ENCODE measurements around the gene HSPBAP1. TPM values are rescaled to one million over a fixed set of nuclear protein-coding genes. Genes with fewer than 3 reads are reported as not detected.
"Not testable (repeated sequence)": the region's sequence is repeated elsewhere in the genome, so short reads cannot be mapped to it uniquely, and the experiment has no call there.

Gene HSPBAP1
- total and polyA plus RNA-seq, 3 donors from 2014 or later: 10.6 to 26.5 (median 11.1) TPM

DNA sequence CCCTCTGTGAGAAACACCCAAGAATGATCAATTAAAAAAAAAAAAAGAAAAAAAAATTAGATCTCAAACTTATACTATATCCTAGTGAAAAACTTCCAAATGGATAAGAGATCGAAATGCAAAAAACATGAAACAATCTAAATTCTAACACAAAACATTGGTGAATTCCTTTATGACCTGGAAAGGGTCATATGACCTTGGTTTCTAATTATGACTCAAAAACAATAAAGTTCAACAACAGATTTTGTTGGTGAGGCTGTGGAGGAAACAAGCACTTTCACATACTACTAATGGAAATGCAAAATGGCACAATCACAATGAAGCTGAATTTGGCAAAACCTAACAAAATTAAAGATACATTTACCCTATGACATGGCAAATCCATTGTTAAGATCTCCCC, 45.3 kb downstream of the HSPBAP1 start:
- H3K4me3 ChIP-seq: no peak overlapping the region
- TF ChIP-seq, protein P1, sequence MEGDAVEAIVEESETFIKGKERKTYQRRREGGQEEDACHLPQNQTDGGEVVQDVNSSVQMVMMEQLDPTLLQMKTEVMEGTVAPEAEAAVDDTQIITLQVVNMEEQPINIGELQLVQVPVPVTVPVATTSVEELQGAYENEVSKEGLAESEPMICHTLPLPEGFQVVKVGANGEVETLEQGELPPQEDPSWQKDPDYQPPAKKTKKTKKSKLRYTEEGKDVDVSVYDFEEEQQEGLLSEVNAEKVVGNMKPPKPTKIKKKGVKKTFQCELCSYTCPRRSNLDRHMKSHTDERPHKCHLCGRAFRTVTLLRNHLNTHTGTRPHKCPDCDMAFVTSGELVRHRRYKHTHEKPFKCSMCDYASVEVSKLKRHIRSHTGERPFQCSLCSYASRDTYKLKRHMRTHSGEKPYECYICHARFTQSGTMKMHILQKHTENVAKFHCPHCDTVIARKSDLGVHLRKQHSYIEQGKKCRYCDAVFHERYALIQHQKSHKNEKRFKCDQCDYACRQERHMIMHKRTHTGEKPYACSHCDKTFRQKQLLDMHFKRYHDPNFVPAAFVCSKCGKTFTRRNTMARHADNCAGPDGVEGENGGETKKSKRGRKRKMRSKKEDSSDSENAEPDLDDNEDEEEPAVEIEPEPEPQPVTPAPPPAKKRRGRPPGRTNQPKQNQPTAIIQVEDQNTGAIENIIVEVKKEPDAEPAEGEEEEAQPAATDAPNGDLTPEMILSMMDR (IDR thresholded peaks at IDR 0.05): no peak
- TF ChIP-seq POLR2A (IDR thresholded peaks at IDR 0.05): no peak
- intact Hi-C loops (cut with DNase I; ENCODE audit: low total_unique reads): no loop called here
- H3K4me1 ChIP-seq: no peaks in the 10 kb centered on the region
- 88 to 100% methylated on average over 1 of the region's 1 CpG for WGBS, 2 donors
- H3K27ac ChIP-seq: no peak overlapping the region
- no peak for DNase-seq
- H3K36me3 ChIP-seq (ENCODE audit: low read depth, missing control alignments): no peaks in the 10 kb centered on the region
- H3K27me3 ChIP-seq: no peaks in the 10 kb centered on the region
- no peaks in the 10 kb centered on the region for H3K9me3 ChIP-seq

DNA sequence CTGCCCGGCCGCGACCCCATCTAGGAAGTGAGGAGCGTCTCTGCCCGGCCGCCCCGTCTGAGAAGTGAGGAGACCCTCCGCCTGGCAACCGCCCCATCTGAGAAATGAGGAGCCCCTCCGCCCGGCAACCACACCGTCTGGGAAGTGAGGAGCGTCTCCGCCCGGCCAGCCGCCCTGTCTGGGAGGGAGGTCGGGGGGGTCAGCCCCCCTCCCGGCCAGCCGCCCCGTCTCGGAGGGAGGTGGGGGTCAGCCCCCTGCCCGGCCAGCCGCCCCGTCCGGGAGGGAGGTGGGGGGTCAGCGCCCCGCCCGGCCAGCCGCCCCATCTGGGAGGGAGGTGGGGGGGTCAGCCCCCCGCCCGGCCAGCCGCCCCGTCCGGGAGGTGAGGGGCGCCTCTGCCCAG, 46.3 kb downstream of the HSPBAP1 start:
- H3K27me3 ChIP-seq; DNase-seq; H3K4me1 ChIP-seq; H3K36me3 ChIP-seq (ENCODE audit: low read depth, missing control alignments); H3K4me3 ChIP-seq; H3K27ac ChIP-seq; H3K9me3 ChIP-seq; intact Hi-C loops (cut with DNase I; ENCODE audit: low total_unique reads): not testable (repeated sequence)
- WGBS, 2 donors: 95% methylated on average over 18 of the region's 35 CpGs; no CpG with 5 or more reads in 1 of the 2 donors

DNA sequence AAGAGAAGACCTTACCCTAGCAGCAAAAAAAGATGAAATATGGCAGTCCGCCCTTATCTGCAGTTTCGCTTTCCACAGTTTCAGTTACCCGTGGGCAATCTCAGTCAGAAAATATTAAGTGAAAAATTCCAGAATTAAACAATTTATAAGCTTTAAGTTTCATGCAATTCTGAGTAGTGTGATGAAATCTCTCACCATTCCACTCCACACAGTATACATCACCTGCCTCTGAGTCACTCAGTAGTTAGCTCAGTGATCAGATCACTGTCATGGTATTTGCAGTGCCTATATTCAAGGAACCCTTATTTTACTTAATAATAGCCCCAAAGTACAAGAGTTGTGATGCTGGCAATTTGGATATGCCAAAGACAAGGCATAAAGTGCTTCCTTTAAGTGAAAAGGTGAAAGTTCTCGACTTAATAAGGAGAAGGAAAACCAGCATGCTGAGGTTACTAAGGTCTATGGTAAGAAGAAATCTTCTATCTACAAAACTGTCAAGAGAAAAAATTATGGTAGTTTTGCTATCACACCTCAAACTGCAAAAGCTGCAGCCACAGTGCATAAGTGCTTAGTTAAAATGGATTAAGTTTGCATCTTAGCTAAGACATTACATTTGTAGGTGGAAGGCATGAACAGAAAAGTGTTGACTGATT, 48.1 kb downstream of the HSPBAP1 start:
- Histone ChIP-seq H3K36me3 (ENCODE audit: low read depth, missing control alignments) (no peaks in the 10 kb centered on the region), H3K4me3 (no peak overlapping the region), H3K27ac (no peak overlapping the region), H3K4me1 (no peaks in the 10 kb centered on the region), H3K27me3 (no peaks in the 10 kb centered on the region), H3K9me3 (no peaks in the 10 kb centered on the region)
- no peak for DNase-seq
- TF ChIP-seq, protein P1 (IDR thresholded peaks at IDR 0.05): no peak
- no peak for TF ChIP-seq POLR2A (IDR thresholded peaks at IDR 0.05)
- intact Hi-C loops (cut with DNase I; ENCODE audit: low total_unique reads): no loop called here
- WGBS, 2 donors: 93% methylated on average over 4 of the region's 4 CpGs

DNA sequence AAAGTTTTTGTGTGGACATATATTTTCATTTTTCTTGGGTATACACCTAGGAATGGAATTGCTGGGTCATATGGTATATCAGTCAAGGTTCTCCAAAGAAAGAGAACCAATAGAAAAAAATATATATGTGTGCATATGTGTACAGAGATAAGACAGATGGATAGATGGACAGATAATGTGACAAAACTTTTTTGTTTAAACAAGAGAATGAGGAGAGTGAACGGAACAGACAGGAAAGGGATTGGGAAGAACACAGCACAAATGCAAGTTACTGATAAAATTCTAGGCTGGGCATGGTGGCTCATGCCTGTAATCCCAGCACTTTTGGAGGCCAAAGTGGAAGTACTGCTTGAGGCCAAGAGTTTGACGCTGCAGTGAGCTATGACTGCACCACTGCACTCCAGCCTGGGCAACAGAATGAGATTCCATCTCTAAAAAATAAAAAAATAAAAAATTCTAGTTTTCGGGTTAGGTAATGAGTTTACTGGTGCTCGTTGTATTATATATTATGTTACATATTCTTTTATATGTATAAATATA, 50.0 kb downstream of the HSPBAP1 start:
- H3K27me3 ChIP-seq: no peaks in the 10 kb centered on the region
- H3K36me3 ChIP-seq (ENCODE audit: low read depth, missing control alignments): no peaks in the 10 kb centered on the region
- TF ChIP-seq, protein P1 (IDR thresholded peaks at IDR 0.05): no peak
- TF ChIP-seq POLR2A (IDR thresholded peaks at IDR 0.05): no peak
- no peak overlapping the region for H3K4me3 ChIP-seq
- no peaks in the 10 kb centered on the region for H3K4me1 ChIP-seq
- no peak overlapping the region for H3K27ac ChIP-seq
- 90 to 93% methylated on average over 4 of the region's 4 CpGs for WGBS, 2 donors
- no peaks in the 10 kb centered on the region for H3K9me3 ChIP-seq
- DNase-seq: no peak
- intact Hi-C loops (cut with DNase I; ENCODE audit: low total_unique reads): no loop called here

DNA sequence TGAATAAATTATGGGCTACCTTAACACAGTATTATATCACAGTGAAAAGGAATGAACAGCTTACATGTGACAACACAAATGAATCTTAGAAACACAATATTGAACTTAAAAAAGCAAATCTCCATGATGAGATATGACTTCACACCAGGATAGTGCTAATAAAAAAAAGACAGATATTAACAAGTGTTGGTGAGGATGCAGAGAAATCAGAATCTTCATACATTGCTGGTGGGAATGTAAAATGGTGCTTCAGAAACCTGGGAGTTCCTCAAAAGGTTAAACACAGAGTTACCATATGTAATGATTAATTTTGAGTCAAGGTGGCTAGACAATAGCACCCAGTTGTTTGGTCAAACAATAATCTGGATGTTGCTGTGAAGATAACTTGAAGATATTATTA, 51.4 kb downstream of the HSPBAP1 start:
- Histone ChIP-seq H3K36me3 (ENCODE audit: low read depth, missing control alignments) (no peaks in the 10 kb centered on the region), H3K4me1 (no peaks in the 10 kb centered on the region), H3K27me3 (no peaks in the 10 kb centered on the region), H3K4me3 (no peak overlapping the region), H3K27ac (no peak overlapping the region), H3K9me3 (no peaks in the 10 kb centered on the region)
- DNase-seq: no peak
- intact Hi-C loops (cut with DNase I; ENCODE audit: low total_unique reads): no loop called here
- TF ChIP-seq, protein P1 (IDR thresholded peaks at IDR 0.05): no peak
- TF ChIP-seq POLR2A (IDR thresholded peaks at IDR 0.05): no peak
